HepG2 (cell line): ENCODE measurements around the gene DACT2. TPM values are rescaled to one million over a fixed set of nuclear protein-coding genes. Genes with fewer than 3 reads are reported as not detected.

Experiments used
- AGO1 ChIP-seq: fragments of 200-400 bp; formaldehyde crosslinking; IDR thresholded peaks from 2 replicates; pipeline ENCODE4 v1.6.1; 2017; ENCODE audit warnings: mild to moderate bottlenecking, low read depth, low read length, moderate library complexity; ENCODE audit not compliant: poor library complexity, severe bottlenecking
- AKNA ChIP-seq: sonication (generic); formaldehyde crosslinking; IDR thresholded peaks from 2 replicates; pipeline ENCODE4 v1.4.0; 2020; ENCODE audit warnings: missing genetic modification reagents, borderline replicate concordance
- ATRX ChIP-seq: sonication (generic); formaldehyde crosslinking; IDR thresholded peaks from 2 replicates; pipeline ENCODE4 v1.4.0; 2020; ENCODE audit warnings: missing genetic modification reagents, borderline replicate concordance
- CEBPZ ChIP-seq: IDR thresholded peaks from 2 replicates; pipeline ENCODE4 v1.6.1; 2012; ENCODE audit warnings: low read length, improper control_type of control experiment
- MAFK ChIP-seq, 2 experiments: IDR thresholded peaks in 1 of 2; conservative IDR thresholded peaks in 1 of 2; 2 replicates each; pipeline ENCODE4 v1.6.1; 2011; ENCODE audit warnings: improper control_type of control experiment in 2 of 2, low read length in 2 of 2
- MLLT10 ChIP-seq: sonication (generic); formaldehyde crosslinking; IDR thresholded peaks from 2 replicates; pipeline ENCODE4 v1.4.0; 2020; ENCODE audit warnings: missing genetic modification reagents
- NFE2L2 ChIP-seq: fragments of 150-350 bp; IDR thresholded peaks from 2 replicates; pipeline ENCODE4 v1.6.1; 2014; ENCODE audit warnings: low read length
- NR2C2 ChIP-seq: sonication (generic); formaldehyde crosslinking; IDR thresholded peaks from 2 replicates; pipeline ENCODE4 v1.4.0; 2020; ENCODE audit warnings: missing genetic modification reagents, mild to moderate bottlenecking, moderate library complexity, borderline replicate concordance
- RXRB ChIP-seq: IDR thresholded peaks from 2 replicates; pipeline ENCODE4 v1.6.1; 2016; ENCODE audit warnings: borderline replicate concordance, missing genetic modification reagents, missing compliant biosample characterization
- SRSF1 ChIP-seq: fragments of 200-400 bp; formaldehyde crosslinking; optimal IDR thresholded peaks from 2 replicates; pipeline ENCODE3; 2017; ENCODE audit warnings: mild to moderate bottlenecking, low read depth, low read length, moderate library complexity
- SRSF9 ChIP-seq: fragments of 200-400 bp; formaldehyde crosslinking; IDR thresholded peaks from 2 replicates; pipeline ENCODE4 v1.6.1; 2018; ENCODE audit warnings: borderline replicate concordance, mild to moderate bottlenecking, low read depth, low read length; ENCODE audit not compliant: insufficient read depth, poor library complexity, severe bottlenecking
- ZFP37 ChIP-seq: sonication (generic); formaldehyde crosslinking; IDR thresholded peaks from 2 replicates; pipeline ENCODE4 v1.4.0; 2020; ENCODE audit warnings: missing genetic modification reagents, borderline replicate concordance
- ZNF709 ChIP-seq: sonication (generic); formaldehyde crosslinking; IDR thresholded peaks from 2 replicates; pipeline ENCODE4 v1.5.0; 2020; ENCODE audit warnings: mild to moderate bottlenecking, missing genetic modification reagents
- ZNF737 ChIP-seq: sonication (generic); formaldehyde crosslinking; IDR thresholded peaks from 2 replicates; pipeline ENCODE4 v1.5.0; 2020; ENCODE audit warnings: missing genetic modification reagents, mild to moderate bottlenecking, borderline replicate concordance
- polyA plus RNA-seq, 8 experiments: library from polyadenylated mRNA; depleted of rRNA in 3 of 8; stranded (reverse) in 7 of 8; unstranded in 1 of 8; fragments of >200 nt; fragmentation: Illumina TruSeq in 4 of 8; extraction: Trizol in 4 of 8; gene quantifications; 2 replicates each; pipeline versions ENCODE4 v1.2.1 to v1.2.3, GENCODE V29; 2011 to 2016; ENCODE audit warnings: low read depth in 4 of 8, missing spikeins in 1 of 8, mixed read lengths in 1 of 8; ENCODE audit not compliant: insufficient read depth in 1 of 8
- total RNA-seq, 5 experiments: library from RNA; depleted of rRNA; stranded (reverse); fragments of >200 nt; fragmentation: Illumina TruSeq; extraction: Trizol; gene quantifications; 2 replicates each; pipeline ENCODE4 v1.2.3, GENCODE V29; 2016; ENCODE audit warnings: low read depth in 1 of 5
- TF ChIP-seq, protein P1 (sequence below), 2 experiments: sonication (generic) in 1 of 2; formaldehyde crosslinking in 1 of 2; IDR thresholded peaks; 2 replicates each; pipeline versions ENCODE4 v1.5.1 to v1.6.1; 2011 to 2020; ENCODE audit warnings: borderline replicate concordance in 1 of 2, low read depth in 1 of 2, low read length in 1 of 2, mild to moderate bottlenecking in 1 of 2, missing genetic modification reagents in 1 of 2, moderate library complexity in 1 of 2
- TF ChIP-seq, protein P2 (sequence below): sonication (generic); formaldehyde crosslinking; IDR thresholded peaks from 2 replicates; pipeline ENCODE4 v1.5.0; 2020; ENCODE audit warnings: missing genetic modification reagents

The DACT2 gene
- total and polyA plus RNA-seq, 2 of the 13 experiments (the other 11 are each of a cell fraction or from before 2014, with no cell fraction given) = 0.15 TPM; not detected in 1

GRCh38 chr6:168264593-168265335 is 54.8 kb downstream of the DACT2 start (continued):
- TF ChIP-seq, protein P1, sequence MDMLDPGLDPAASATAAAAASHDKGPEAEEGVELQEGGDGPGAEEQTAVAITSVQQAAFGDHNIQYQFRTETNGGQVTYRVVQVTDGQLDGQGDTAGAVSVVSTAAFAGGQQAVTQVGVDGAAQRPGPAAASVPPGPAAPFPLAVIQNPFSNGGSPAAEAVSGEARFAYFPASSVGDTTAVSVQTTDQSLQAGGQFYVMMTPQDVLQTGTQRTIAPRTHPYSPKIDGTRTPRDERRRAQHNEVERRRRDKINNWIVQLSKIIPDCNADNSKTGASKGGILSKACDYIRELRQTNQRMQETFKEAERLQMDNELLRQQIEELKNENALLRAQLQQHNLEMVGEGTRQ (IDR thresholded peaks at IDR 0.05; ENCODE audit: low read depth, low read length) = peak; percentile 93
- TF ChIP-seq, protein P1 (CRISPR knock-in tag; IDR thresholded peaks at IDR 0.05; ENCODE audit: borderline replicate concordance) = peak; percentile 95; the same call in 1 of the 2 replicates
- no peak for TF ChIP-seq ZFP37 (CRISPR knock-in tag)
- no peak for TF ChIP-seq AKNA (CRISPR knock-in tag)
- TF ChIP-seq NR2C2 = peak; percentile 31; the same call in 1 of the 2 replicates
- no peak for TF ChIP-seq ATRX (CRISPR knock-in tag)
- TF ChIP-seq CEBPZ = no peak
- TF ChIP-seq MAFK (conservative IDR thresholded peaks at IDR 0.05 in 1 of 2, IDR thresholded peaks at IDR 0.05 in 1 of 2; ENCODE audit: low read length in 2 of 2) = no peak
- no peak for TF ChIP-seq NFE2L2
- TF ChIP-seq MLLT10 (CRISPR knock-in tag) = no peak
- peak; percentile 26 for TF ChIP-seq RXRB (CRISPR knock-in tag)
- 0 out of 2 replicates have a peak, but pooled peaks have one; percentile 50 for TF ChIP-seq ZNF737 (CRISPR knock-in tag)
- TF ChIP-seq, protein P2, sequence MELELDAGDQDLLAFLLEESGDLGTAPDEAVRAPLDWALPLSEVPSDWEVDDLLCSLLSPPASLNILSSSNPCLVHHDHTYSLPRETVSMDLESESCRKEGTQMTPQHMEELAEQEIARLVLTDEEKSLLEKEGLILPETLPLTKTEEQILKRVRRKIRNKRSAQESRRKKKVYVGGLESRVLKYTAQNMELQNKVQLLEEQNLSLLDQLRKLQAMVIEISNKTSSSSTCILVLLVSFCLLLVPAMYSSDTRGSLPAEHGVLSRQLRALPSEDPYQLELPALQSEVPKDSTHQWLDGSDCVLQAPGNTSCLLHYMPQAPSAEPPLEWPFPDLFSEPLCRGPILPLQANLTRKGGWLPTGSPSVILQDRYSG (CRISPR knock-in tag) = no peak
- no peak for TF ChIP-seq AGO1
- TF ChIP-seq ZNF709 = no peak
- no peak for TF ChIP-seq SRSF1
- no peak for TF ChIP-seq SRSF9
